A549 treated with Hydrocortisone at 1 μM for 4 hours (cell line): ENCODE measurements around the gene ITGAD. TPM values are rescaled to one million over a fixed set of nuclear protein-coding genes. Genes with fewer than 3 reads are reported as not detected.

Source experiments
- total RNA-seq: library from RNA; stranded (reverse); fragments of 200-300 nt; extraction: Qiagen RNA extraction; gene quantifications from 5 replicates; pipeline ENCODE4 v1.2.3, GENCODE V29; 2022

Gene ITGAD
- total RNA-seq, result 0.02 to 0.06 TPM (median 0.05 TPM) in 3 of 5 replicates, not detected in the others

DNA sequence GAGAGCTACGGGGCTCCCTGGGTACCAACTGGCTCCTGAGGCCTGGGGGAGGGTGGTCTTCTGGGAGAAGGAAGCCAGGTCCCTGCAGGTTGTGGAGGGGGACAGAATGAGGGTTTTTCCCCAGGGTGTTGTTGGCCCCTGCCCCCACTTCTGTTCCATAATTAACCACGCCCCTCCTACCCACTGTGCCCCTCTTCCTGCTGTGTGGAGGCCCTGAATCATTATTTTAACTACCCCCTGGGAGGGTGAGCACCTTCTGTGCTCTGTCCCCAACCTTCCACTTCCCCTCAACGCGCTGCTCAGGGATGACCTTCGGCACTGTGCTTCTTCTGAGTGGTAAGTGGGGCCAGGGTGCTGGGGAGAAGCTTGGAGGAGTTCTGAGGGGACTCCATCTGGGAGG is at the start of gene ITGAD:
Gene ITGAD (plus strand): TSS at position 280 of the 400 bp plus-strand sequence. CDS start 26 bp downstream, at position 306.

DNA sequence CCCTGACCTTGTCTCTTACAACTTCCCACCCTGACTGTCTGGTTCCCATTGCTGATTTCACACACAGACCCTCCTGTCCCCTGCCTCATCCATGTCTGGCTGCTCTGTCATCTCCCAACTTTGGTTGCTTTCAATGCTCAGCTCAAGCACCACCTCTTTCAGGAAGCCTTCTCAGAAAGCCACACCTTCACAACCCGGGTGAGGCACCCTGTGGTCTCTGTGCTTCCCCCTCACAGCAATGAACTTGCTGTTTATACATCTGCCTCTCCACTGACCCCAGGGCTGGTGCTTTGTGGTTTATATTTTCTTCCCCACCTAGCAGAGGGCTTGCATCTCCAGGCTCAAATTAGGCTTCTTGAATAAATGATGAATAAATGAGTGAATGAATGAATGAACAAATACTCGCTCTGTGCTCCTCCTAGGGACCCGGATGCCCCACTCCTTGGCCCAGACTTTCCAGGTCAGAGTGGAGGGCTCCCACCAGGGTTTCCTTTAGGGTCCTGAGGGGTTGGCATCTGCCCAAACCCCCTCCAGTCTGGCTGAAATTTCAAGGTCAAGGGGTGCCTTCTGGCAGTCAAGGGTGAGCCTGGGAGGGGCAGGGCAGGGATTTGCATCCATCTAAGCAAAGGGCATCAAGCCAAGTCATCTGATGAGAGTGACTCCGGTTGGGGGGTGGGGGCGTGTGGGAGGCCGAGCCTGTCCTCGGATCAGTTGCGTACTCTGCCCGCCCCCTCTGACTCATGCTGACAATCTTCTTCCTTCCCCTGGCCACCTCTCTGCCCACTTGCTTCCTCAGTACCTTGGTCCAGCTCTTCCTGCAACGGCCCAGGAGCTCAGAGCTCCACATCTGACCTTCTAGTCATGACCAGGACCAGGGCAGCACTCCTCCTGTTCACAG is 38.5 kb upstream of the ITGAD start, which contains the start of gene ITGAX:
Gene ITGAX (plus strand): TSS at position 783 of the 898 bp plus-strand sequence. CDS start 79 bp downstream, at position 862.

DNA sequence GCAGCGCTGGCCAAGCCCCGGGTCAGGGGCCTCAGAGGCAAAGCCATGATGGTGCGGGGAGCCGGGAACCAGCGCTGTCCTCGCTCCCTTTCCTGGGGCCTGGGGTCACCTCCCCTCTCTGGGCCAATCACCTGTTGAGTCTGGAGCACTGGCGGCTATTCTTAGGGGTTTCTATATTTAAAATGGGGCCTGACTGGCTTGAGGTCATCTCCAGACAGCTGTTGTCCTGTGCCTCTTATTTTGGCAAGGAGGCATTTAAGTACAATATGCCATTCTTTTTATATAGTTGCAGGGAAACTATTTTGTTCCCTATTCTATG is 35.1 kb downstream of the ITGAD start, which contains the start of gene COX6A2:
Gene COX6A2 (minus strand): TSS at position 82 of the 319 bp plus-strand sequence. CDS start 35 bp downstream, at position 47.

DNA sequence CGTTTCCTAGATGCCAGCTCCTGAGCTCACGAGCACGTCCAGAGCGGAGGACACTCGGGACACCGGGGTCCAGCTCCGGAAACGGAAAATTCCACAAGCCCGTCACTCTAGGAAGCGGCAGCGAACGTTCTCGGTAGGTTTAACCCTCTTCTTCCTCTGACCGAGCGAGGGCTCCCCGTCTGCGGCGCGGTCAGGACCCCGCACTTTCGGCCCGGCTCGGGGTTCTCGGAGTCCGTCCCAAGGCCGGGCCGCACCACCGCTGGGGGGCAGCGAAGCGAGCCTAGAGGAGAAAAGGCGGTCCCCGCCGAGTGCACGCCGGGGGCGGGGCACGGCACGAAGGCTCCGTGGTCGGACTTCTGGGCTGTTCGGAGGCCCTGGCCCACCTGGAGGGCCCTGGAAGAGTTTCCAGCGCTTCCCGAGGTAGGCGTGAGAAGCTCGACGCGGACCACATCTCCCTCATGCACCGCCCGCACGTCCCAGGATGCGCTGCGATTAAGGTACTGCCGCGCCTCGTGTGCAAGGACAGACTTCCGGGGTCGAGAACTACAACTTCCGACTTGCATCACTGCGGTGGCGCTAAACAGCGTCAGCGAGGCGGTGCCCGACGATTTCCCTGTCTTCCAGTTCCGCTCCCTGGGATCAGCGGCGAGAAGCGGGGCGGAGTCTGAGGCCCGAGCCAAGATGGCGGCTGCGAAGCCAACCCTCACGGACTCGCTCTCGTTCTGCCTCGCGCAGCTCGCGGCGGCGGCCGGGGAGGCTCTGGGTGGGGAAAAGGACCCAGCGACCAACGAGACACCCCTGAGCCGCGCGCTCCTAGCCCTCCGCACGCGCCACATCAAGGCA is 65.9 kb downstream of the ITGAD start, which contains the start of gene ARMC5:
Gene ARMC5 (plus strand): TSS at position 658 of the 843 bp plus-strand sequence. CDS start 24 bp downstream, at position 682.

DNA sequence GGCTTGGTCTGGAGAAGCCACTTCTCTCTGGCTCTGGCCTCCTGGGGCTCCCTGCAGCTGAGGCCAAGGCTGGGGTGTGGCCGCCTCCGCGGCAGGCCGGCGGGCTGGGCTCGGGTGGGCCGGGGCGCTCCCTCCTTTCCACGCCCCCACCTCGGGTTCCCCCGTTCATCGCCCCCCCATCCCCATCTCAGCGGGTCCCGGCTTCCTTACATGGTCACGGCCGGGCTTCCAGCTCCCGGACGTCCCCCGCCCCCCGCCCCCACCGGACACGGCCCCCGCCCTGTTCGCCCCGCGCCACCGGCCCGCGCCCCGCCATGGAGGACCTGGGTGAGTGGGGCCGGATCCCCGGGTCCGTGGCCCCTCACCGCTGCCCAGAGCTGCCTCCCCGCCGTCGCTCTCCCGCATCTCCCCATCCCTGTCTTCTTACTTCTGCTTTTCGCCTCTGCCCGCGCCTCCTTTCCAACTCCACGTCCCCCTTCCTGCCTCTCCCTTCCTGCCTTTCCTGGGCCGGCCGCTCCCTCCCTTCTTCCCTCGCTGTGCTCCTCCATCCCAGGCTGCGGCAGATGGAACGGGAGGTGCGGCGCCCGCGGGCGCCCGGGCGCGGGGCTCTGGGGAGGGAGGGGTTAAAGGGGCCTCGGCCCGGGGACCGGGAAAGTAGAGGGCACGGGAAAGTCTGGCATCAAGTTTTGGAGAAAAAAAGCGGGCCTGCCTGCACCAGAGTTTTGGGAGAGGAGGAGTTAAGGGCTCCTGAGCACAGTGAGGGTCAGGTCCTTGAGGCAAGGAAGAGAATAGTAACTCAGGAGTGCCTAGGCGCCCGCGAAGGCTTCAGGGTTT is 79.0 kb downstream of the ITGAD start, which contains the start of gene TGFB1I1:
Gene TGFB1I1 (plus strand): TSS at position 278 of the 834 bp plus-strand sequence. CDS start 37 bp downstream, at position 315.

Other genes starting within 250 kb of the ITGAD start
- 0.84 to 1.9 TPM (median 1.1 TPM) in 5 replicates for gene PRSS36, start 243.3 kb upstream of the ITGAD start, total RNA-seq
- gene FUS, start 213.2 kb upstream of the ITGAD start, total RNA-seq, result 505 to 637 TPM (median 514 TPM) in 5 replicates
- gene PYCARD, start 190.6 kb upstream of the ITGAD start, total RNA-seq, result 23.8 to 40.1 TPM (median 36.2 TPM) in 5 replicates
- 0.01 to 0.10 TPM (median 0.05 TPM) in 5 replicates for gene TRIM72, start 179.2 kb upstream of the ITGAD start, total RNA-seq
- gene PYDC1, start 176.2 kb upstream of the ITGAD start, total RNA-seq, result not detected in 5 replicates
- 1.1 to 1.9 TPM (median 1.7 TPM) in 5 replicates for gene ITGAM, start 133.4 kb upstream of the ITGAD start, total RNA-seq
- gene ITGAX, start 38.2 kb upstream of the ITGAD start, total RNA-seq, result 1.0 to 1.5 TPM (median 1.1 TPM) in 5 replicates
- not detected in 5 replicates for gene COX6A2, start 35.0 kb downstream of the ITGAD start, total RNA-seq
- gene ZNF843, start 49.5 kb downstream of the ITGAD start, total RNA-seq, result 0.13 to 0.23 TPM (median 0.18 TPM) in 5 replicates
- 7.0 to 14.3 TPM (median 10.0 TPM) in 5 replicates for gene ARMC5, start 66.2 kb downstream of the ITGAD start, total RNA-seq
- gene TGFB1I1, start 78.8 kb downstream of the ITGAD start, total RNA-seq, result 45.9 to 79.3 TPM (median 53.0 TPM) in 5 replicates
- gene SLC5A2, start 89.8 kb downstream of the ITGAD start, total RNA-seq, result 0.05 to 0.48 TPM (median 0.39 TPM) in 5 replicates
- gene RUSF1, start 115.1 kb downstream of the ITGAD start, total RNA-seq, result 45.4 to 51.0 TPM (median 50.2 TPM) in 5 replicates
- not detected in 5 replicates for gene AHSP, start 134.6 kb downstream of the ITGAD start, total RNA-seq